NCI-H128 (cell line): ENCODE data around the gene POLR2M.

Experiments
- DNase-seq: peaks from one replicate; lab custom pipeline; 2025; ENCODE audit not compliant: unreplicated experiment; lab: John Stamatoyannopoulos, UW

POLR2M gene

DNA sequence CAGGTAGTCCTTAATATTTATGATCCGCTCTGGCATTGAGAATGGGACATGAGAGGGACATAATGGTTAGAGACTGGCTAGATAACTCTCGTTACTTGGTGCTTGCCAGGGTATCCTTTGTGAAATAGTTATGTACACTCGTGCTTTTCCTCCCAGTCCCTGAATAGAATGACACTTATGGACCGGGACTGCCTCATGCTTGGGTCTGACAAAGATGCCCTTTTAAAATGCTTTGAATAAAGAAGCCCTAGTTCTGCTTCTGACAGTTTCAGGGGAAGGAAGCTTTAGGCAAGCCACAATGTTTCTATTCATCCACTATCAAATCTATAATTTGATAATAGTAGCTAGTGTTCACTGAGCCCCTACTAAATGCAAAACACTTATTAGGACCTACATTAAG, 29.4 kb downstream of the POLR2M start:
- no peak for DNase-seq

DNA sequence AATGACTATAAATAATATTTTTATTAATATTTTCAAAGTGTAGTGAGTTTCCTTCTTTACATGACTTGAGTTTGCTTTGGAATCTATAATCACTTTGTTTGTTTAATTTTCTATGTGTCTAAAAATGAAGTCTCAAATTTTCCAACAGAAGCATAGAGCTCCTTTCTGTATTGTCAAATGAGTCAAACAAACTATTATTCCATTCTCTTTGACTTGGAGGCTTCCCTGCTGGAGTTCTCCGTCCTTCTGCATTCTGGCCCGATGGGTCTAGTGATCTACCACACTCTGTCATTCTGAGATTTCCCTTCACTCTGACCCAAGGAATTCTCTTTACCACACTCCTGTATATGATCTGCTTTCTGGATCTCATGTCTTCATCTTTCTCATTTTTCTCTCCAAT, 30.1 kb downstream of the POLR2M start:
- DNase-seq = no peak

DNA sequence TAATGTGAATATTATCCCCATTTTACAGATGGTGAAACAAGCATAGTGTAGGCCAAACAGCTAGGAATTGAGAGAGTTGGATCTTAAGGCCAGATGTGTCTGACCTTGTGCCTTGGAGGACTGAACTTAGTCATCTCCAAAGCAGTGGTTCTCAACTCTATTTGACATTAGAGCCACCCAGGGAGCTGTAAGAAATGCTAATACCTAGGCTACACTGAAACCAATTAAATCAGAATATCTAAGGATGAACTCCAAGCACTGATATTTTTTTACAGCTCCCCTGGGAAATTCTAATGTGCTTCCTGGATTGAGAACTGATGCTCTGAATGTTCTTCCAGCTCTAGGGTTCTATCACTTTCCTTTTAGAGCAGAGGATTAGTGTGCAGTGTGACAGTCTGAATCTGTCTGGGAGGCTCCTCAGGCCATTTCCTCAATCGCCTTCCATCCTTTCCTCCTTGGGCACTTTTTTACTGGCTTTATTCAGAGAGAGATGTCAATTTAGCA, 32.3 kb downstream of the POLR2M start:
- no peak for DNase-seq

DNA sequence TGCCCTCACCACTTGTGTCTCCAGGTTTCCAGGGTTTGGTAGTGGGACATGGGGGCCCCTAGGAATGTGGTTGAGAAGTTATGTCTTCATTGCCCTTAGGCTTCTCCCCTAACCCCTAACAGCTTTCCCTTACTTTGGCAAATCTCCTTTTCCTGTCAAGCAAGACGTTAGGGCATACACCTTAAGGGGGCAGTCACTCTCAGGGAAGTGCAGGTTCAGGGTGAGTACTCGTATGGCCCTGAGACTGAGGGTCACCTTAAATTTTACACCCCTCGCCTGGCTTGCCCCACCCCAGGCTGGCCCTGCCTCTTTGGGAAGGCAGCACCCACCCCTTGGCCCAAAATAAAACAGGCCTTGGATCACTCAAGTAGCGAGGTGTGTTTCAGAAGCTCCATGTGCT, 33.5 kb downstream of the POLR2M start:
- no peak for DNase-seq

DNA sequence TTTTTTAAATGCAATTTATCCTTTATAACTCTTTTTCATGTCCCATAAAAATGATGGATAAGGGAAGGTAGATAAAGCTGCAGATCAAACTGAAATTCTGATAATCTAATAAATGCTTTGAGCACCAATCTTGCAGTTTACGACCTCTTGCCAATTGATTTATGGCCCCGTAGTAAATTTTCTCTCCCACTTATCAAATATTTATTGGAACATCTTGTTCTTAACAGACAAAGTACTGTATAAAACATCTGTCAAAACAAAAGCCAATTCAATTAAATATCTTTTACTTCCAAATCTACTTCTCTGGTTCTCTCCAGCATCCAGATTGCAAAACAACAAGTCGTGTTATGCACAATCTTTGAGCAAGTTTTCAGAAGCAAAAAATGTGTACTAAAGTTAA, 34.6 kb downstream of the POLR2M start:
- no peak for DNase-seq

DNA sequence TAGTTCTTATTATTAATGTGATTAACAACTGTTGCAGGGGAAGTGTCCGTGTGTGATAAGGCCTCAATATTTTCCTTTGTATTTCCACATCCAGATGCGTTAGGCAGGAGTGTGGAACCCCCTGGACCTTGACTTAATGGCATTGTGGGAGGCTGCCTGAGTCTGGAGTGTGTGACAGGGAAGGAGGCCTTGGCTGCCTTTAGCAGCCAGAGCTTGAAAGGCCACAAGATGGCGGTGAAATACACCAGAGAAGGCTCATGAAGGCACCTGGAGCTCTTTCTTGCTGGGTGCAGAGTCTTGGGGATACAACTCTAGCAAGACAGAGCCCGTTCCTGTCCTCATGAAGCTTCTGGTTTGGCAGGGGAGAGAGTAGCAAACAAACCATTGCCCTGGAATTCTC, 36.9 kb downstream of the POLR2M start:
- no peak for DNase-seq

DNA sequence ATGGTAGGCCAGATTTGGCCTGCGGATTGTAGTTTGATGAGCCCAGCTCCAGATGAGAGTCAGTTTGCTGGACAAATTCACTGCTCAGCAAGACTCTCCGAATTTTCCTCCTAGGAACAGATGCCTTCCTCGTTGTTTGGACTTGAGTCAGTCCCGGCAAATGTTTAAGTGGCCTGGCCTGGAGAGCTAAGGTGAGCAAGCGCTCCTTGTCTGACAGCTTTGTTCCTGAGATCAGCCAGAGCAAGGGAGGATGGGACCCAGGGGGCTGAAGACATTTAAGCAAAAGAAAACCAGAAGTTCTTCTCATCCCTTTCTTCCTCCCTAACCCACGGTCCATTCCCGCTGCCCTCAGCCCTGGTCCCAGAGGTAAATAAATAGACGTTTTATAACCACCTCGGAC, 40.3 kb downstream of the POLR2M start:
- no peak for DNase-seq

DNA sequence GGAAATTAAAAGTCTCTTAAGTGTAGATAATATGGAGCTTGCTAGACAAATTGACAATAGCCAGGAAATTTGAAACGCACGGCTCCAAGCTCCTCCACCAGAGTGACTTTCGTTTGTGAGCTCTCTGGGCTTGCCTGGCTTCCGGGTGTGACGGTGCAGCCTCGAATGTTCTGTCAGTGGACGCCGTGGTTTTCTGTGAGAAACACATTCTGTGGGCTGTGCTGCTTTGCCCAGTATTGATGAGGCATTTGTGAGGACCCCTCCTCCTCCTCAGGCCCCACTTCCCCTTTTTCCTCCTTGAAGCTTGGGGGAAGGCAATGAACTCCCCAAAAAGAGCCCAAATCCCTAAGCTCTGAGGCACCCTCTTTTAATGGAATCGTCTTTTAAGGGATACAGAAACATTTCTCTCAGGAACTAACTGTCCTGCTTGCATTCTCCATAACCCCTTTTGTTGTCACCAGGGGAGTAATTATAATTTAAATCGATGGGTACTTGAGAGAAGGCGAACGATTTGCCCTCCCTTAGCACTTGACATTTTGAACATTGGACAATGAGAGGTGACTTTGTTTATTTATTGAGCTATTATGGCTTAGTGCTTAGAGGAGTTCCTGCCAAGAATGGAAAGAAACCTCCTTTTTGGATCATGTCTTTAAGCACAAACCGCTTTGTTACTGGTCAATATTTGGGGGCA, 40.8 kb downstream of the POLR2M start:
- no peak for DNase-seq

DNA sequence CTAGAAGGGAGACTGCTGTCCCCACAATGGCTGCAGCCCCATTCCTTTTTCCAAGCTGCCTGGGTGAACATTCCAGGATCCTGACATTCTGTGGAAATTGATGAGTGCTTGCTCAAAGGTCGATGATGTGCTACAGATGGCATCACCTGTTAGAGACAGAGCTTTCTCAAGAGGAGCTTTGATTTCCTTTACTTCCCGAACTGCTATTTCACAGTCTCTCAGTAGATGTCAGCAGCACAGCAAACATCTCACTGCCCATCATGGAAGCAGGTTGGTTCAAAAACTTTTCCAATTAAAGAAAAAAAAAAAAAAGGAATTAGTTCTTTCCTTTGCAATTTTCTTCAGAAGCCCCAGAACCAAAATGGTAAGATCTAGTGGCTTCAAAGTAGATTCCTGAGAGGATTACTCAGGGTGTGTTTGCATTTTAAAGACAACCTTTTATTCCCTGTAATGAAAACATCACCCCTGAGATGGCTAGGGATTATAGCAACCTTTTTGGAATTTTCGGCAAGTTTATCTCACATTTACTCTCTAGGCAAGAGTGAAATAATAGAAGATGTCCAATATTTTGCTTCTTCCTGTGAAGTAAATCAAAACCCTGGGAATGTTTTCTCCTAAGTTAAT, 44.8 kb downstream of the POLR2M start:
- DNase-seq = no peak

DNA sequence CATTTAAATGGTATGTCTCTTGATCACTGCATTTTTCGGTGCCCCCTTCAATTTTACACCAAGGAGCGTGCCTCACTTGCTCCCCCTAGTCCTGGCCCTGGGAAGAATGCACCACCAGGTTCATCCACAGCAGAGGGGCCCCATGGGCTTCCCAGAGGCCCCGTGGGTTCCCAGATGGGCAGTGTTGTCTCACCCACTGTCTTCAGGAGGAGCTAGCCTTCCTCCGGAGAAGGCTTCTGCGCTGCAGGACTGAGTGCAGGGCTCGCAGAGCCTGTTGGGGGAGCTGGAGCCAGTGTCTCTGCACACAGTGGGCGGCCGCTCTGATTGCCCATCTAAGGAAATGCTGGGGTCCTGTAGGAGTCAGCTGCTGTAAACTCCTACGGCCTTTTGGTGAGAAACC, 45.9 kb downstream of the POLR2M start:
- DNase-seq = no peak

DNA sequence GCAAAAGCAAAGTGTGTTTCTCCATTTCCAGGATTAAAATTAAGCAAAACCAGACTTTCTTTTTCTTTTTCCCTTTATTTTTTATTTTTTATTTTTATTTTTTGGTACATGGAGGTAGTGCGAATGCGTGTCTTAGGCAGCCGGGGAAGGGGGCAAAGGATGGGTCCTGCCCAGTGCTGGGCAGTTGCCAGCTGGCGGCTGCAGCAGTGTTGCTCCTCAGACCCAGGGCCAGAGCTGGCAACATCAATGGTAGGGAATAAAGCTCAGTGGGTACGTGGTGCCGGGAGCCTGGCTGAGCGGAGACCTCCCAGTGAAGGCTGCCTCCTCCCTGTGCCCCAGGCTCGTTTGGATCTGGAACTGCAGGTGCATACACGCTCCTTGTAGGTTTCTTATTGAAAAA, 46.3 kb downstream of the POLR2M start:
- no peak for DNase-seq

DNA sequence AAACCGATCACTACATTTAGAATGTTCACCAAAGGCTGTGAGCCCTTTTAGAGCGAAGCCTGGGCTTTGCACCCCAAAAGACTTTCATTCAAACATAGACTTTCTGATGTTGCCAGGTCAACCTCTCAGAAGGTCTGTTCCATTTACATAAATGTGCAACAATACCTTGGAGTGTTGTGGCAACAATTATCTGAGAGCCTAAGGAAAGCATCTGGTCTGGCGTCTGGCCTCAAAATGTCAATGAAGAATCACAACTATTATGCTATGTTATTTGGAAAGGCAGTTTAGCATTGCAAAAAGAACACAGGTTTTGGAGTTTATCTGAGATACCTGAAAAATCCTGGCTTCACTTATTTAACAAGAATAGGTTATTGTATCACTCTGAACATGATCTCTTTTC, 50.0 kb downstream of the POLR2M start:
- no peak for DNase-seq

DNA sequence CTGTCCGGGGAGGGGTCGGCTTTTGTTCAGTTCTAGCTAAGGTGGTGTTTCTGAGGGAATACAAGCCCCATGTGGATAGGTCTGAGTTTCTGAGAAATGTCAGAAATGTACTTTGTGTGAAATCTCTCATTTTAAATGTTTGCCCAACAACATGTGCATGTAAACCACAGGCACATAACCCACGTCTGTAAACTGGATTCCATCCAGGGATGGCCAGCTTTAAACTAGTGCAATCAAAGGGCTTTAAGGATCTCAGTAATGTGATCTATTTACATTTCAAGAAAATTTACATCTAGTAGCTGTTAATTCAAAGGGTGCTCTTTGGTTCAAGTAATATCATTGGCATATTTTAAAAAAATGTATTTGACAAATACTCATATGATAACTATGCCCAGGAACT, 52.0 kb downstream of the POLR2M start:
- no peak for DNase-seq

DNA sequence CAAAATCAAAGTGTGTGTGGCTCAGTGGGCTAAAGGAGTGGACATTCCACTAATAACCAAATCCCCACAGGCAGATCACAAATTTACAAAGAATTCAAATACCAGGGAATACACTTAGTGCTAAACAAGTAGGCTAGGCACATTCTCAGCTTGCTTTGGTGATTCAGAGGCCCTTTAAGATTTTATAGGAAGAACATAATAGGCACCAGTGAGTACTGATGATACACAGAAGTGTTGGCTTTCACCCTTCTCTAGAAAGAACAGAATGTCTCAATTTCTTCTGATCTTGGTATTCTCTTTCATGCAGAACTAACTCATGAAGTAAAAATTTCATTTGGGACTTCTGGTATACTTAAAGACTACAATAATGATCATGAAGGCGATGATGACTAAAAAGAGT, 55.0 kb downstream of the POLR2M start:
- DNase-seq = no peak

DNA sequence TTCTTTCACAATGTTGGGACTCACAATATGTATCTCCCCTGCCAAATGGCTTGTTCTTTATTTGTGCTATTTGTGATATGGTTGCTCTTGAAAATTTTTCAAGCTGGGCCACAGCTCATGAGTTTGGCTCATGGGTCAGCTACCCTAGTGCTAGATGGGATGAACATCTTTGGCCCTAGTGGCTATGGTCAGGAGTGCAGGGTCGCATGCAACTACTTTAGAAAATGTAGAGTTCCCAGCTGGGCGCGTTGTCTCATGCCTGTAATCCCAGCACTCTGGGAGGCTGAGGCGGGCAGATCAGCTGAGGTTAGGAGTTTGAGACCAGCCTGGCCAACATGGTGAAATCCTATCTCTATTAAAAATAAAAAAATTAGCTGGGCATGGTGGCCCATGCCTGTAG, 55.8 kb downstream of the POLR2M start:
- DNase-seq = no peak

DNA sequence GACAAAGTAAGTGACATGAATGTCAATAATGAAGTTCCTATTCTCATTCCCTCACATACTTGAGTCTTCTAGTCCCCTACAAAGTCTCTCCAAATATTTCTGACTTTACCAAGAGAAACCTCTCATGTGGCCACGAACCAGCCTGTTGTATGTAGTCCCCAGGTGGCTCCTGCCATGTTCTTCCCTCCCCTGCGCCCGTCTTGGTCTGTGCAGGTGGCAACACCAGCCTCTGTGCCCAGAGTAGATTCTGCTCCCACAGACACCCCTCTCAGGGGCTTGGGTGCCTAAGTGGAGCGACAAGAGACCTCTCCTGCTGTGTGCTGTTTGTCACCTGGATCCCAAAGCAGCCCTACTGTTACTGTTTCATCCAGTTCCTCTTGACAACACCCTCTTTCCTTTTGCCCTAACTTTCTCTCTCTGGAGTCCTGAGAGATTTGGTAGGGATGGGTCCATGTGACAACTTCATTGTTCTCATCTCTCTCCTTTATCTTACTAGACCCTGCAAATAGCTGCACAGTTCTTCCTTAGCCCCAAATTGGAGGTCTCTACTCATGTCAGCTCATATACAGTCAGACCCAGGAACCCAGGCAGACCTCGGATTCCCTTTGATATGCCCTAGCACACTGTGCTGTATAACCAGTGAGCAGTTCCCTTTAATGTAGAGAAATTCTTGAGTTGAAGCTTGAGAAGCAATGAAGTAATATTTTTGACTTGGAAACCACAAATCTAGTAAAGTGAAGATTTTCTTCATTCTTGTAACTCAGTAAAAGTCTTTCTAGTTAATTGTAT, 56.9 kb downstream of the POLR2M start:
- DNase-seq = no peak
